Subcutaneous abdominal adipose tissue (tissue), 5 donors: ENCODE measurements around the gene ARHGAP24.

Experiments used
- H3K27ac ChIP-seq: one replicate; pipeline ENCODE4 v1.7.0; 2013; ENCODE audit warnings: low read depth, mild to moderate bottlenecking, inconsistent platforms, low read length, moderate library complexity
- H3K27me3 ChIP-seq, 5 donors: one replicate each; pipeline ENCODE4 v1.7.0; 2013; ENCODE audit warnings: low read length in 5 of 5, inconsistent platforms in 1 of 5; ENCODE audit not compliant: control insufficient read depth in 5 of 5, insufficient read depth in 4 of 5
- H3K36me3 ChIP-seq, 5 donors: one replicate each; pipeline ENCODE4 v1.7.0; 2013; ENCODE audit warnings: low read length in 5 of 5; ENCODE audit not compliant: control insufficient read depth in 5 of 5, insufficient read depth in 5 of 5
- H3K4me1 ChIP-seq, 5 donors: one replicate each; pipeline ENCODE4 v1.7.0; 2013; ENCODE audit warnings: low read length in 5 of 5, mild to moderate bottlenecking in 3 of 5, moderate library complexity in 1 of 5; ENCODE audit not compliant: control insufficient read depth in 5 of 5, insufficient read depth in 5 of 5
- H3K4me3 ChIP-seq, 5 donors: one replicate each; pipeline ENCODE4 v1.7.0; 2013; ENCODE audit warnings: low read length in 5 of 5, low read depth in 1 of 5
- H3K9ac ChIP-seq, 5 donors: one replicate each; pipeline ENCODE4 v1.7.0; 2013; ENCODE audit warnings: low read length in 5 of 5, mild to moderate bottlenecking in 4 of 5, moderate library complexity in 3 of 5
- H3K9me3 ChIP-seq, 5 donors: one replicate each; pipeline ENCODE4 v1.7.0; 2013; ENCODE audit warnings: low read length in 5 of 5; ENCODE audit not compliant: control insufficient read depth in 5 of 5
- donor health status: healthy.
- donor health status: healthy.
- donor health status: healthy.
- donor health status: healthy.
- donor health status: healthy.

ARHGAP24 gene

DNA sequence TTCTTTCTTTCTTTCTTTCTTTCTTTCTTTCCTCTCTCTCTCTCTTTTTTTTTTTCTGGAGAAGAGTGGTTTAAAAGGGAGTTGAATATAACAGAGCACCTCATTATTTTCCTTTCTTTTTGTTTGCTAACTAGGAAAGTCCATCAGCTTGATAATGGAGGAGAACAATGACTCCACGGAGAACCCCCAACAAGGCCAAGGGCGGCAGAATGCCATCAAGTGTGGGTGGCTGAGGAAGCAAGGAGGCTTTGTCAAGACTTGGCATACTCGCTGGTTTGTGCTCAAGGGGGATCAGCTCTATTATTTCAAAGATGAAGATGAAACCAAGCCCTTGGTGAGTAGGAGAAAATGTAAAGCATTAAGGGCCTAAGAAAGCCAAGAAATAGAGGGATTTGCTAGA lies 95.4 kb downstream of the ARHGAP24 start:
- Histone ChIP-seq H3K9ac (no peak overlapping the region), H3K27ac (no peak overlapping the region), H3K9me3 (no peaks in the 10 kb centered on the region), H3K36me3 (peaks cover 0 to 14% (median 5%) of the 10 kb centered on the region in 5 donors), H3K4me1 (no peaks in the 10 kb centered on the region), H3K4me3 (no peak overlapping the region), H3K27me3 (no peaks in the 10 kb centered on the region)

DNA sequence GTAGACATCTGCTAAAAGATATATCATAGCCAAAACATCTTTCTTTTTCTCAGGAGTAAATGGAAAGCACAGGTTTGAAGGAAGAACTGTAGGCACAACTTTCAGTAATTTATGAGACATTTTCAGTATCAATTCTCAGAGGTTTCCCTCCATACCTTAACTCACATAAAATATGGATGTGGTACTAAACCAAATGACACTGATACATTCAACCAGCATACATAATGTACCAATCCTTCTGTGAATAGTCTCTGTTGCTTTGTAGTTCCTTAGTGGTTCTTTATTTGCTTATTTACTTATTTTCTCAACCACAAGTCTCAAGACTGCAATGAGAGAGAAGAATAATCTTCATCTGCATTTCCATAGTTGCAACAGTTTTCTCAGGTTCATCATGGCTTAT lies 96.1 kb downstream of the ARHGAP24 start:
- Histone ChIP-seq H3K4me1 (no peaks in the 10 kb centered on the region), H3K27ac (no peak overlapping the region)

DNA sequence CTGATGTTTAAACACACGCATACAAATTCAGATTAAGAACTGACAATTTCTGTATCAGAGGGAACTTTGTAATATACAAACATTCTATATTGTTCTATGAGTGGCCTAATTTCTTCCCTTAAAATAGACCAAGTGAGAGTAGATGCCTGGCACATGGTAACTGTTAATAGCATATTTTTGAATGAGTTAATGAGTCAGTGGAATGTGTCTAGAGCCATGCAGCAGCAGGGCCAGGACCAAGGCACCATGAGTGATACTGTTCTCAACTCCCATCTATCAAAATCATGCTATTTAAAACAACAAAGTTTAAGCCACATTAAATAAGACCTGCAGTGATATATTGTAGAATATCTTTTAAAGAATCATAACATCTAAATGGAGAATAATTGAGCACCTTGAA lies 98.3 kb downstream of the ARHGAP24 start:
- Histone ChIP-seq H3K4me1 (no peaks in the 10 kb centered on the region), H3K9me3 (no peaks in the 10 kb centered on the region), H3K4me3 (no peak overlapping the region), H3K36me3 (peaks cover 0 to 11% (median 5%) of the 10 kb centered on the region in 5 donors), H3K9ac (no peak overlapping the region), H3K27ac (no peak overlapping the region), H3K27me3 (no peaks in the 10 kb centered on the region)

More for the DNA sequence above, 96.1 kb downstream of the ARHGAP24 start:
- Histone ChIP-seq H3K9ac (no peak overlapping the region), H3K27me3 (no peaks in the 10 kb centered on the region), H3K4me3 (no peak overlapping the region), H3K9me3 (no peaks in the 10 kb centered on the region), H3K36me3 (peaks cover 0 to 14% (median 5%) of the 10 kb centered on the region in 5 donors)

DNA sequence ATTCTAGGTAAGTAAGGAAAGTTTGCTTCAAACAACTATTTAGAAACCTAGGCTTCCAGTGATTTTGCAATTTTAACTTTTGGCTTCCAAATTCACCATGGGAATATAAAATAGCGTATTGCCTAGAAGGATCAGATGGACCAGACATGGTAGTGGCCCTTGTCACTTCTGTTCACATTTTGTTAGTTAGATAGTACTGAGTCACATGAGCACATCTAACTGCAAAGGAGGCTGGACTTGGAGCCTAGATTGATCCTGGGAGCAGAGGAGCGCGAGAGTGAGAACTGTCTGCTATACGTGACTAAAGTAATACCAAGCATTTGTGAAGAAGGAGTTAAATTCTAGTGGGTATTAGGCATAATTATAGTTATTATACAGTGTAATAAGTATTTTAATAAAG lies 102.4 kb downstream of the ARHGAP24 start:
- Histone ChIP-seq H3K4me3 (no peak overlapping the region), H3K4me1 (no peaks in the 10 kb centered on the region), H3K27ac (no peak overlapping the region), H3K36me3 (peaks cover 0 to 6% (median 0%) of the 10 kb centered on the region in 5 donors), H3K9me3 (no peaks in the 10 kb centered on the region), H3K9ac (no peak overlapping the region), H3K27me3 (no peaks in the 10 kb centered on the region)

DNA sequence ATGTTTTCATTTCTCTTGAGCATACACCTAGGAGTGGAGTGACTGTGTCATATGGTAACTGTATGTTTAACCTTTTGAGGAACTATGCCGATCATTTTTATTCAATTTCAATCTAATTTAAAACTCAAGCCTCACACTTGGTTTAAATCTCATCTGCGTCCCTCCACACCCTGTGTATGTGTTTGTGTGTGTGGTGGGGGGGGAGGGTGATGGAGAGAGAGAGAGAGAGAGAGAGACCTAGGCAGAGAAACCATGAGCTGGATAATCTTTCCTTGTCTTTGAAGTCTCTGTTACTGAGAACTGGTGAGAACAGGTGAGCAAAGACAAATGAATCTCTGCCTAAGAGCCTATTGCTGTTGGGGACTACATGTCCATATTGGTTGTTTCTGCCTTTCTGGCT lies 105.0 kb downstream of the ARHGAP24 start:
- H3K36me3 ChIP-seq: peaks cover 0 to 3% (median 0%) of the 10 kb centered on the region in 5 donors
- no peaks in the 10 kb centered on the region for H3K27me3 ChIP-seq
- no peak overlapping the region for H3K27ac ChIP-seq
- no peaks in the 10 kb centered on the region for H3K9me3 ChIP-seq
- no peak overlapping the region for H3K4me3 ChIP-seq
- no peak overlapping the region for H3K9ac ChIP-seq
- H3K4me1 ChIP-seq: peaks cover 0 to 4% (median 0%) of the 10 kb centered on the region in 5 donors

DNA sequence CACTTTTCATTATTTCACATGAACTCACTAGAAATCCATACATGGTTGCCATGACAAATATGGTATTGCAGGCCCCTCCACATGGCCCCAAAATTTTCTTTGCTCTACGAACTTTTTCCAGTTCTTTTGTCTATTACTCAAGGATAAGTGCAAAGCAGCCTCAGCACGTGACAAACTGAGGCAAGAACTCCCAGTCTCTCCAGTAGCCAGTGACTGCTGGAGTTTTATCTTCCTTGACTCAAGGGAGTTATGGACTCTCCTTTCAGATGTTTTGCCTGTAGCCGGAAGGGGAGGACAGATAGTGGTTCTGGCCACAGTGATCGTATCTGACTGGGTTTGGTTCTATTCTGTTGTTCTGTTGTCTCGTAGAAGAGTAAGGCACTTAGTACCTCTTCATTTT lies 105.5 kb downstream of the ARHGAP24 start:
- H3K27ac ChIP-seq: no peak overlapping the region
- no peaks in the 10 kb centered on the region for H3K9me3 ChIP-seq
- peaks cover 0 to 3% (median 0%) of the 10 kb centered on the region in 5 donors for H3K36me3 ChIP-seq
- peaks cover 0 to 4% (median 0%) of the 10 kb centered on the region in 5 donors for H3K4me1 ChIP-seq
- no peak overlapping the region for H3K9ac ChIP-seq
- no peak overlapping the region for H3K4me3 ChIP-seq
- no peaks in the 10 kb centered on the region for H3K27me3 ChIP-seq

DNA sequence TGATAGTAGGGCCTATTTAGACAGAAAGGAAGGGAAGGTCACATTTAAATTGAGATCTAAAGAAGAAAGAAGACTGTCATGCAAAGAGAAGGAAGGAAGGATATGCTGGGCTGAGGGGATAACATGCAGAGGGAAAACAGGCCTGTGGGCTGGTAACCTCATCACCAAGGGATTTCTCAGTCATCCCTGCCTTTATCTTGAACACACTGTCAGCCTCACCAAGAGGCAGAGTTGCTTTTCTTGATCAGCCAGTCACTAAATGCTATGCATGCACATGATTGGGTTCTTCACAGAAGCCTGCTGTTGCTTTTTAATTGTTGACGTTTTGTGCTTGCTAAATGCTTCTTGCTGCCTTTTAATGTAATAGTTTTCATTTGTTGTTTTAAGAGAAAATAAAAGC lies 113.0 kb downstream of the ARHGAP24 start:
- H3K36me3 ChIP-seq: peaks cover 0 to 8% (median 0%) of the 10 kb centered on the region in 5 donors
- no peaks in the 10 kb centered on the region for H3K27me3 ChIP-seq
- no peaks in the 10 kb centered on the region for H3K9me3 ChIP-seq
- no peak overlapping the region for H3K9ac ChIP-seq
- no peak overlapping the region for H3K27ac ChIP-seq
- no peak overlapping the region for H3K4me3 ChIP-seq
- H3K4me1 ChIP-seq: no peaks in the 10 kb centered on the region

DNA sequence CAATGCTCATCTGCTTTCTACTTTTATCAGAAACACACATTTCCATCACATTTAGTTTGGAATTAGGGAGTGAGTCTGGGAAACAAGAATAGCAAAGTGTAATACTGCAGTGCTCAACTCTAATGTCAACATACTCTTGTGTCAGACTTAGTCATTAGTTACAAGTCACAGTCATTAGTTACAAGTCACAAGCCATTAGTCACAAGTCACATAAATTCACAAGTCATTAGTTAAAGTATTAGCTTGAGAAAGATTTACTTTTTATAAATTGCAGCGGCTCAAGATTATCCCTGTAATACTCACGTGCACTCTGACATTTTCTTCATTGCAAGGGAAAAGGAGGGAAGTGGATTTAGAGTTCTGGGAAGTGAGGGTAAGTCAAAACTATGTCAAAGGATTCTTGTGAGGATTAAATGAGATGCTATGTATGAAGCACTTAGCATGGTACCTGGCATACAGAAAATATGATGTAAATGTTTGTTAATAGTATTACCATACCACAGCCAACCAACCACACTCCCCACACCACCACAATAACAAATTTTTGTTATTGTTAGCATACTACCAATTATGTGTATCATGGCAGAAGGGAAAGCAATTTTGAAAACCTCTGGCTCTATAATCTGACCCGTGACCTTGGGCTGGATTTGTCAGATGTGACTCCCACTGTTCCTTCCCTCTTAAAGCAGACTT lies 116.6 kb downstream of the ARHGAP24 start:
- no peak overlapping the region for H3K4me3 ChIP-seq
- H3K4me1 ChIP-seq: peaks cover 0 to 15% (median 0%) of the 10 kb centered on the region in 5 donors
- H3K9me3 ChIP-seq: no peaks in the 10 kb centered on the region
- H3K27me3 ChIP-seq: no peaks in the 10 kb centered on the region
- no peak overlapping the region for H3K9ac ChIP-seq
- peaks cover 0 to 2% (median 0%) of the 10 kb centered on the region in 5 donors for H3K36me3 ChIP-seq
- no peak overlapping the region for H3K27ac ChIP-seq

DNA sequence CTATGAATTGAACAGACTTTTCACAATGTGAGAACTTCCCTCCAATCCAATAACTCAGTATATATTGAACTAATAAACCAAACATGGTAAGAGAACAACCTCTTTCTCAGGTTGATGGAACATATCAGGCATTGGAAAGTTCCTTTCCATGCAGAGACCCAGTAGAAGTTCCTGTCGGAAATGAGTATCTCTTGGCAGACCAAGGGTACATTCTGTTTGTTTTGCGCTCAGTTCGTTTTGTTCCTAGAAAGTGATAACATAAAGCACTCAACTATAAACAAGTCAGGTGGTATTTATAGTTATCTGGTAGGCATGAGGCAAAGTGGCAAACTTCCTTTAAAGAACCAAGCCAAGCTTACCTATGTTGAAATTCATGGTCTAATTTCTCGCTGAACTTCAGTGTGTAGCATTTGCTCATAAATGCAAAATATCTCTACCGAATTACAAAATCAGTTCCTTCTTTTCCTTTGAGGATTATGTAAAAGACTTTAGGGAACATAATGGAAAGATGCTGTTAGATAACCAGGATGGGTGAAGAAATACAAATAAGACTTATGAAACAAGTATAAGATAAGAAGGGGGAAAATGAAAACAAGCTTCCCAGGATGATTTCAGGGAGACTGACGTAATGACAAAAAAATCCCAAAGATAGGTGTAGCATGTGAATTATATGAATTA lies 120.3 kb downstream of the ARHGAP24 start:
- Histone ChIP-seq H3K9ac (no peak overlapping the region), H3K36me3 (no peaks in the 10 kb centered on the region), H3K9me3 (no peaks in the 10 kb centered on the region), H3K27me3 (no peaks in the 10 kb centered on the region), H3K4me1 (peaks cover 0 to 15% (median 0%) of the 10 kb centered on the region in 5 donors), H3K4me3 (no peak overlapping the region), H3K27ac (no peak overlapping the region)

DNA sequence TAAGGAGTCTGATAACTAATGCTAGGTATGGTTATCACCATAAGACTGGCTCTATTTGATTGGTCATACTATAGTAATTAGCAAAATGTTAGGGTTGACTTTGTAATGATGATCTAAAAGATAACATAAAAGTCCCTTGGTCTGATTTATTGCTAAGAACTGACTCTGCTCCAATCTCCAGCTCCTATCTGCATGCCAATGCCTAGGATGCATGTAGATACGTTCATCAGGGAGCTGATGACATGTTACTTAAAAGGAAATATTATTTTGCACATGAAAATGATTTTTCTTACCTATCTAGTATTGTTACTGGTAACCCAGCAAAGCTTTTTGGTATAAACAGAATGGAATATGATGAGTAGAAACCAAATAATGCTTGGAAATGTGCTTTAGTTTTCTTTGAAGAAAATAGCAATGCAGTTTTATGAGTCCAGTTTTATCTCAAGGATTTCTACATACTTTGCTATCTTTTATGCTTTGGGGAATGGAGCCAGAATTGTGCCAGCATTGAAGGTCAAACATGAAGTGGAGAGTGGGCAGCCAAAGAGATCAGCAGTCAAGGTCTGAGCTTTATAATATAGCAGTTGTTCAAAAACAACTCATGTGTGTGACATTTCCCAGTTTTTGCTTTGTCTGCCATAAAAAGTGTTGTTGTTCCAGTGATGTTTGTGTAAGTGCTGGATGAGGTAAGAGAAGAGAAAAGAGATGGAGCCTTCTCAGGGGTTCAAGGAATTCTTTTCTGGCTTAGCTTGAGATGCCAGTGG lies 121.0 kb downstream of the ARHGAP24 start:
- Histone ChIP-seq H3K4me1 (peaks cover 0 to 15% (median 0%) of the 10 kb centered on the region in 5 donors), H3K27ac (no peak overlapping the region), H3K4me3 (no peak overlapping the region), H3K9ac (no peak overlapping the region), H3K36me3 (no peaks in the 10 kb centered on the region), H3K27me3 (no peaks in the 10 kb centered on the region), H3K9me3 (no peaks in the 10 kb centered on the region)
